ENCODE measurements around the gene ANKRD63. TPM values are rescaled to one million over a fixed set of nuclear protein-coding genes. Genes with fewer than 3 reads are reported as not detected.

The ANKRD63 gene
- total and polyA plus RNA-seq, 10 of the 15 experiments (the other 5 are each of a cell fraction or from before 2014, with no cell fraction given), result not detected

- no peak for TF ChIP-seq ZBTB11 (CRISPR knock-in tag; IDR thresholded peaks at IDR 0.05)
- no peak for TF ChIP-seq DPF2 (IDR thresholded peaks at IDR 0.05)
- no peak for TF ChIP-seq NFXL1 (IDR thresholded peaks at IDR 0.05; ENCODE audit: borderline replicate concordance)
- TF ChIP-seq SRF (IDR thresholded peaks at IDR 0.05; ENCODE audit: low read depth in 2 of 2, low read length in 2 of 2), result no peak
- TF ChIP-seq SP1 (IDR thresholded peaks at IDR 0.05; ENCODE audit: low read depth, low read length), result no peak
Measured at GRCh38 chr15:40292246-40292645, 9.4 kb upstream of the ANKRD63 start (continued).

- ChIA-PET POLR2A (interaction anchor here (0.5 kb wide), 1 partner anchor 716 kb away, joined by 5 read pairs; no protein-coding TSS in a partner anchor), CTCF (interaction anchor here (0.7 to 2.4 kb wide), 4 partner anchors 12 to 47 kb away, joined by 3 to 8 read pairs (median 5); no protein-coding TSS in a partner anchor)
- no peak for FAIRE-seq
- TF ChIP-seq PAX5 (IDR thresholded peaks at IDR 0.05; ENCODE audit: borderline replicate concordance, low read depth, low read length) (no peak), ATF7 (IDR thresholded peaks at IDR 0.05; ENCODE audit: low read depth) (no peak), SIN3A (IDR thresholded peaks at IDR 0.05; ENCODE audit: low read depth, low read length) (no peak), RELB (IDR thresholded peaks at IDR 0.05; ENCODE audit: low read depth) (no peak), FOS (IDR thresholded peaks at IDR 0.05; ENCODE audit: borderline replicate concordance, extremely low read depth, insufficient read length) (no peak), YBX1 (IDR thresholded peaks at IDR 0.05) (no peak), ZBTB33 (IDR thresholded peaks at IDR 0.05) (no peak), ZNF274 (IDR thresholded peaks at IDR 0.05; ENCODE audit: insufficient read depth, insufficient read length) (no peak), CBX3 (IDR thresholded peaks at IDR 0.05; ENCODE audit: borderline replicate concordance, low read depth) (no peak), NFXL1 (IDR thresholded peaks at IDR 0.05; ENCODE audit: borderline replicate concordance) (no peak), GATAD2B (conservative IDR thresholded peaks at IDR 0.05; ENCODE audit: low read depth) (no peak), YY1 (IDR thresholded peaks at IDR 0.05; ENCODE audit: low read depth, low read length) (no peak), EZH2 (IDR thresholded peaks at IDR 0.05; ENCODE audit: borderline replicate concordance, control insufficient read depth, low read depth, low read length) (no peak)
Measured at GRCh38 chr15:40290918-40291574, 8.2 kb upstream of the ANKRD63 start.

More at GRCh38 chr15:40290918-40291574, 8.2 kb upstream of the ANKRD63 start:
- intact Hi-C loops (cut with micrococcal nuclease; ENCODE audit: unreplicated experiment) (no loop called here), in situ Hi-C loops (cut with MboI) (no loop called here)
- H3K27ac ChIP-seq (ENCODE audit: control insufficient read depth, insufficient read depth), result no peak overlapping the region
- 79% methylated on average over 51 of the region's 68 CpGs for WGBS (ENCODE audit: insufficient coverage, insufficient replicate concordance, low lambda C conversion rate, missing lambda C conversion rate)
- DNase-seq (ENCODE audit: low read depth, low spot score), result no peak
- H3K27me3 ChIP-seq (replicated peaks in 1 of 2; ENCODE audit: control insufficient read depth in 2 of 2, insufficient read depth in 2 of 2, low read length in 1 of 2), result no peaks in the 10 kb centered on the region; a peak in 2 of 4 replicates
- RAD21 ChIA-PET (ENCODE audit: unreplicated experiment), result interaction anchor here (0.6 kb wide), 1 partner anchor 27 kb away, joined by 4 read pairs; no protein-coding TSS in a partner anchor
- no peak overlapping the region for H3K9ac ChIP-seq (ENCODE audit: control insufficient read depth, insufficient read depth, low read length)
- H3K4me1 ChIP-seq (ENCODE audit: control insufficient read depth, insufficient read depth, low read length), result no peaks in the 10 kb centered on the region
- no peak overlapping the region for H3K4me2 ChIP-seq (ENCODE audit: control insufficient read depth, insufficient read depth)
- SMC1A ChIA-PET (ENCODE audit: uncharacterized antibody, unreplicated experiment), result no interaction called here
- no TSS peak for BruUV-seq (replicated peaks)
- no peaks in the 10 kb centered on the region for H3K9me3 ChIP-seq (replicated peaks; ENCODE audit: control insufficient read depth, insufficient read depth, low read length)
- no peak for ATAC-seq
- H3K36me3 ChIP-seq (ENCODE audit: control insufficient read depth in 2 of 2, insufficient read depth in 2 of 2, low read length in 1 of 2), result no peaks in the 10 kb centered on the region
- no peaks in the 10 kb centered on the region for H3K79me2 ChIP-seq (ENCODE audit: control insufficient read depth, insufficient read depth, low read length)
- no peak overlapping the region for H3K4me3 ChIP-seq
- H2AFZ ChIP-seq (ENCODE audit: control insufficient read depth, low read depth, low read length), result no peak overlapping the region
- no peaks in the 10 kb centered on the region for H4K20me1 ChIP-seq (ENCODE audit: control insufficient read depth, insufficient read depth)

All from GM12878 (cell line).